Endothelial cell of umbilical vein (primary cell): ENCODE data around the gene SYNE3. TPM values are rescaled to one million over a fixed set of nuclear protein-coding genes. Genes with fewer than 3 reads are reported as not detected.
A peak's percentile ranks its signal among the peaks of the same experiment; 100 is the strongest.

Source experiments
- BruUV-seq: library from RNA; stranded (reverse); fragments of 400-500 nt; replicated peaks from 2 replicates; lab custom pipeline; 2021; lab: Mats Ljungman, UMichigan
- CTCF ChIA-PET: fragments of 300-600, 350-600 bp; sonication (Branson Sonifier 250); formaldehyde crosslinking; loops from one replicate; lab custom pipeline; 2021; ENCODE audit warnings: antibody characterized with exemption, inconsistent platforms; lab: Charles Lee
- POLR2A ChIA-PET: fragments of 300-600, 350-600 bp; sonication (Branson Sonifier 250); formaldehyde crosslinking; loops from one replicate; lab custom pipeline; 2021; ENCODE audit warnings: antibody characterized with exemption, inconsistent platforms; lab: Charles Lee
- DNase-seq: peaks from one replicate; pipeline ENCODE4 v3.0.0-alpha.2; 2011; ENCODE audit warnings: low read depth, low spot score
- FAIRE-seq: peaks from 2 replicates; lab custom pipeline; 2011; peaks lifted over from hg19 to GRCh38; lab: Jason Lieb, UNC
- H2AFZ ChIP-seq: 2 replicates; pipeline ENCODE4 v1.6.0; 2012; ENCODE audit warnings: low read depth, low read length, control low read depth, inconsistent platforms
- H3K27ac ChIP-seq: 2 replicates; pipeline ENCODE4 v1.5.1; 2011; ENCODE audit warnings: low read depth, mild to moderate bottlenecking, control low read depth, low read length, moderate library complexity; ENCODE audit not compliant: insufficient read depth
- H3K27me3 ChIP-seq, 2 experiments: 2 replicates each; pipeline versions ENCODE4 v1.6.0 to v1.6.1; 2011; ENCODE audit warnings: low read length in 2 of 2, mixed read lengths in 1 of 2; ENCODE audit not compliant: control insufficient read depth in 2 of 2, insufficient read depth in 2 of 2
- H3K36me3 ChIP-seq, 2 experiments: 2 replicates in 1 of 2; 3 replicates in 1 of 2; pipeline ENCODE4 v1.5.1; 2011; ENCODE audit warnings: low read length in 2 of 2, mild to moderate bottlenecking in 1 of 2, moderate library complexity in 1 of 2; ENCODE audit not compliant: control insufficient read depth in 2 of 2, insufficient read depth in 2 of 2; ENCODE audit errors: extremely low read depth in 1 of 2
- H3K4me1 ChIP-seq: 3 replicates; pipeline ENCODE4 v1.5.1; 2011; ENCODE audit warnings: mild to moderate bottlenecking, low read length; ENCODE audit not compliant: control insufficient read depth, insufficient read depth; ENCODE audit errors: extremely low read depth
- H3K4me2 ChIP-seq: 2 replicates; pipeline ENCODE4 v1.6.1; 2011; ENCODE audit warnings: low read length, control low read depth, mixed read lengths; ENCODE audit not compliant: insufficient read depth
- H3K4me3 ChIP-seq, 3 experiments: fragments of 200-600 bp in 1 of 3; sonication (generic), shearing (Covaris generic) in 1 of 3; replicated peaks in 1 of 3; 2 replicates each; pipeline ENCODE4 v1.5.1; 2011 to 2016; ENCODE audit warnings: control low read depth in 3 of 3, low read length in 3 of 3, mild to moderate bottlenecking in 2 of 3, inconsistent platforms in 1 of 3, low read depth in 1 of 3, moderate library complexity in 1 of 3; ENCODE audit not compliant: insufficient read depth in 1 of 3
- H3K79me2 ChIP-seq: 2 replicates; pipeline ENCODE4 v1.6.0; 2012; ENCODE audit warnings: low read length, inconsistent platforms; ENCODE audit not compliant: control insufficient read depth, insufficient read depth
- H3K9ac ChIP-seq: replicated peaks from 2 replicates; pipeline ENCODE3; 2011; ENCODE audit warnings: low read length, control low read depth; ENCODE audit not compliant: insufficient read depth; ENCODE audit errors: extremely low read depth
- H3K9me1 ChIP-seq: replicated peaks from 3 replicates; pipeline ENCODE4 v1.6.0; 2011; ENCODE audit warnings: mild to moderate bottlenecking, low read length; ENCODE audit not compliant: control insufficient read depth, insufficient read depth; ENCODE audit errors: extremely low read depth
- H3K9me3 ChIP-seq: replicated peaks from 2 replicates; pipeline ENCODE4 v1.5.1; 2012; ENCODE audit warnings: low read length, inconsistent platforms; ENCODE audit not compliant: control insufficient read depth, insufficient read depth
- H4K20me1 ChIP-seq: replicated peaks from 2 replicates; pipeline ENCODE3; 2011; ENCODE audit warnings: mild to moderate bottlenecking, low read length; ENCODE audit not compliant: control insufficient read depth, insufficient read depth; ENCODE audit errors: extremely low read depth
- EZH2 ChIP-seq: IDR thresholded peaks from 2 replicates; pipeline ENCODE4 v1.6.1; 2012; ENCODE audit warnings: borderline replicate concordance, low read depth, mild to moderate bottlenecking, moderate library complexity, low read length, inconsistent platforms; ENCODE audit not compliant: severe bottlenecking
- FOS ChIP-seq: IDR thresholded peaks from 2 replicates; pipeline ENCODE4 v1.6.1; 2011; ENCODE audit warnings: mild to moderate bottlenecking, low read length, moderate library complexity, borderline replicate concordance; ENCODE audit not compliant: insufficient read depth
- GATA2 ChIP-seq: IDR thresholded peaks from 2 replicates; pipeline ENCODE4 v1.7.0; 2011; ENCODE audit warnings: low read depth, mild to moderate bottlenecking, moderate library complexity, mixed read lengths, low read length; ENCODE audit not compliant: insufficient read length, insufficient read depth
- JUN ChIP-seq: IDR thresholded peaks from 2 replicates; pipeline ENCODE4 v1.6.1; 2011; ENCODE audit warnings: borderline replicate concordance, low read depth; ENCODE audit not compliant: insufficient read length, insufficient read depth
- MYC ChIP-seq: IDR thresholded peaks from one replicate; pipeline ENCODE4 v1.6.1; 2011; ENCODE audit warnings: mild to moderate bottlenecking, low read depth, low read length
- POLR2A ChIP-seq: IDR thresholded peaks from 2 replicates; pipeline ENCODE4 v1.6.1; 2012; ENCODE audit warnings: low read depth, mild to moderate bottlenecking, control low read depth, low read length
- POLR2AphosphoS5 ChIP-seq: IDR thresholded peaks from 2 replicates; pipeline ENCODE4 v1.6.1; 2012; ENCODE audit warnings: low read depth, mild to moderate bottlenecking, control low read depth, low read length, moderate library complexity; ENCODE audit not compliant: insufficient read depth
- dilution Hi-C: fragments of 300-500 bp; cut with MboI; formaldehyde crosslinking; loops from one replicate; pipeline ENCODE4 v1.15.0; 2019; ENCODE audit warnings: low sequenced_read_pairs; ENCODE audit not compliant: extremely low pct_ligation_motif_present
- intact Hi-C: fragments of 100-400 bp; cut with micrococcal nuclease; formaldehyde crosslinking; loops from one replicate; pipeline ENCODE4 v1.10.0; 2022
- polyA plus RNA-seq, 4 experiments: library from polyadenylated mRNA; depleted of rRNA in 3 of 4; stranded (reverse) in 3 of 4; unstranded in 1 of 4; fragments of >200 nt; gene quantifications; 2 replicates each; pipeline versions ENCODE4 v1.2.1 to v1.2.3, GENCODE V29; 2011 to 2012; ENCODE audit warnings: missing spikeins in 1 of 4
- total RNA-seq: library from RNA; stranded (reverse); gene quantifications from 2 replicates; pipeline ENCODE4 v1.2.3, GENCODE V29; 2021
- TF ChIP-seq, protein P1 (sequence below): IDR thresholded peaks from 2 replicates; pipeline ENCODE4 v1.6.1; 2011; ENCODE audit not compliant: insufficient read depth, insufficient read length
- TF ChIP-seq, protein P2 (sequence below), 2 donors: IDR thresholded peaks; 1 replicate in 1 of 2; 2 replicates in 1 of 2; pipeline ENCODE4 v1.5.1; 2011; ENCODE audit warnings: low read length in 2 of 2, mild to moderate bottlenecking in 2 of 2, moderate library complexity in 2 of 2, control low read depth in 1 of 2, inconsistent platforms in 1 of 2, low read depth in 1 of 2; ENCODE audit not compliant: insufficient read depth in 1 of 2; ENCODE audit errors: extremely low read depth in 1 of 2

Gene SYNE3
- total and polyA plus RNA-seq, 2 donors (not counting 3 experiments of a cell fraction or from before 2014, with no cell fraction given) = 3.0 to 18.8 TPM

DNA sequence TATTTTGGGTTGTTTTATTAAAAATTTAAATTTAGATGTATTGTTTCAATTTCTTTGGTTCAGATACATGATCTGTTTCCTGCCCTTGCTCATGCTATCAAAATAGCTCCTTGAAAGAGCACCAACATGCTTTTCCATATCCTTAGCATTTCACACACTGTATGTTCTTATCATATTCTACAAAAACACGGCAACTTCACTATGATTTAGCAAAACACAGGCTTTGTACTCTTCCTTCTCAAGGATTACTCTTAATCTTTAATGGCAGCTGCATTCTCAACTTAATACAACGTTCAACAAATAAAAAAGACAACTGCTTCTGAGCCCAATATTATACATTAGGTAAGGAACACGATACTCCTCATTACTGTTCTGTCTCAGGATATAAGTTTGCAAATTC lies 15.5 kb upstream of the SYNE3 start:
- ChIA-PET CTCF (interaction anchor here (0.6 to 2.8 kb wide), 5 partner anchors 14 to 242 kb away, joined by 3 to 26 read pairs (median 3); no protein-coding TSS in a partner anchor), POLR2A (no interaction called here)
- dilution Hi-C loops = no loop called here
- FAIRE-seq (no peak), DNase-seq (no peak)
- Histone ChIP-seq H3K79me2 (peaks cover 62% of the 10 kb centered on the region), H3K9me3 (no peaks in the 10 kb centered on the region), H3K36me3 (no peaks in the 10 kb centered on the region), H3K27me3 (no peaks in the 10 kb centered on the region), H3K4me1 (peaks cover 57% of the 10 kb centered on the region), H3K9me1 (no peaks in the 10 kb centered on the region), H3K4me2 (peak overlapping the region; percentile 74), H2AFZ (no peak overlapping the region), H3K27ac (peak overlapping the region; percentile 42), H3K4me3 (no peak overlapping the region), H3K9ac (peak overlapping the region; percentile 8), H4K20me1 (no peaks in the 10 kb centered on the region)
- no TSS peak for BruUV-seq
- intact Hi-C loops = loop anchor here (5.0 to 10.0 kb wide), 4 partner anchors 70 to 973 kb away; partner anchors contain the start of gene PAPOLA
- TF ChIP-seq MYC (no peak), EZH2 (no peak), JUN (no peak), POLR2AphosphoS5 (no peak), FOS (no peak), GATA2 (no peak), POLR2A (no peak)
- TF ChIP-seq, protein P1, sequence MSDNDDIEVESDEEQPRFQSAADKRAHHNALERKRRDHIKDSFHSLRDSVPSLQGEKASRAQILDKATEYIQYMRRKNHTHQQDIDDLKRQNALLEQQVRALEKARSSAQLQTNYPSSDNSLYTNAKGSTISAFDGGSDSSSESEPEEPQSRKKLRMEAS = no peak
- TF ChIP-seq, protein P2, sequence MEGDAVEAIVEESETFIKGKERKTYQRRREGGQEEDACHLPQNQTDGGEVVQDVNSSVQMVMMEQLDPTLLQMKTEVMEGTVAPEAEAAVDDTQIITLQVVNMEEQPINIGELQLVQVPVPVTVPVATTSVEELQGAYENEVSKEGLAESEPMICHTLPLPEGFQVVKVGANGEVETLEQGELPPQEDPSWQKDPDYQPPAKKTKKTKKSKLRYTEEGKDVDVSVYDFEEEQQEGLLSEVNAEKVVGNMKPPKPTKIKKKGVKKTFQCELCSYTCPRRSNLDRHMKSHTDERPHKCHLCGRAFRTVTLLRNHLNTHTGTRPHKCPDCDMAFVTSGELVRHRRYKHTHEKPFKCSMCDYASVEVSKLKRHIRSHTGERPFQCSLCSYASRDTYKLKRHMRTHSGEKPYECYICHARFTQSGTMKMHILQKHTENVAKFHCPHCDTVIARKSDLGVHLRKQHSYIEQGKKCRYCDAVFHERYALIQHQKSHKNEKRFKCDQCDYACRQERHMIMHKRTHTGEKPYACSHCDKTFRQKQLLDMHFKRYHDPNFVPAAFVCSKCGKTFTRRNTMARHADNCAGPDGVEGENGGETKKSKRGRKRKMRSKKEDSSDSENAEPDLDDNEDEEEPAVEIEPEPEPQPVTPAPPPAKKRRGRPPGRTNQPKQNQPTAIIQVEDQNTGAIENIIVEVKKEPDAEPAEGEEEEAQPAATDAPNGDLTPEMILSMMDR (IDR thresholded peaks at IDR 0.05; ENCODE audit: extremely low read depth in 1 of 2, insufficient read depth in 1 of 2, low read depth in 1 of 2, low read length in 2 of 2) = no peak
